GM21528 (cell line): ENCODE measurements around the gene STT3A.
"Not testable (repeated sequence)": the region's sequence is repeated elsewhere in the genome, so short reads cannot be mapped to it uniquely, and the experiment has no call there.

Source experiments
- ATAC-seq: cut with Tn5 transposase; IDR thresholded peaks from one replicate; pipeline ENCODE4 v1.9.1; 2021; ENCODE audit warnings: mild to moderate bottlenecking, moderate library complexity; ENCODE audit not compliant: unreplicated experiment, low FRiP score

STT3A gene

GRCh38 chr11:125592305-125593113 is at the start of gene STT3A:
Gene STT3A (plus strand): TSS chr11:125592852. CDS start chr11:125595916, 3,064 bp downstream.
- peak; percentile 99 for ATAC-seq

- no peak for ATAC-seq
Measured at GRCh38 chr11:125550780-125551179, 41.9 kb upstream of the STT3A start.

GRCh38 chr11:125551835-125552342 is 40.8 kb upstream of the STT3A start:
- ATAC-seq: no peak

GRCh38 chr11:125552927-125553326 is 39.7 kb upstream of the STT3A start:
- no peak for ATAC-seq

DNA sequence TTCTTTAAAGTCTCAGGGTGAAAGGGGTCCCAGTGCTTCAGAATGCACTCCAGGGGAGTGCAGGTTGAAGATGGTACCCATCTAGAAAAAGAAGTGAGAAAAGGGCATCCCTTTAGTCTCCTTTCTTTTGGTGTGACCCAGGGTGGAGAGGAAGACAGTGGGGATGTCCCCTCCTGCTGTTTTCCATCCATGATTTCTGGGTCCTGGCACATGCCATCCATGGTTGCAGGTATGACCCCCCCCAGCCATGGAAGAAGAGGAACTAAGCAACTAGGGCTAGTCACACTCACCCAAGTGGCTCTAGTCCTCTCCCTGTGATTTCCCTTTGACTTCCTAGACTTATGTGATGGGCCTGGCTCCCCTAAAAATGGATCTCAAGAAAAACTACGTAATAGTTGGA is 39.3 kb upstream of the STT3A start:
- ATAC-seq: no peak

- no peak for ATAC-seq
Measured at GRCh38 chr11:125554038-125554437, 38.6 kb upstream of the STT3A start.

DNA sequence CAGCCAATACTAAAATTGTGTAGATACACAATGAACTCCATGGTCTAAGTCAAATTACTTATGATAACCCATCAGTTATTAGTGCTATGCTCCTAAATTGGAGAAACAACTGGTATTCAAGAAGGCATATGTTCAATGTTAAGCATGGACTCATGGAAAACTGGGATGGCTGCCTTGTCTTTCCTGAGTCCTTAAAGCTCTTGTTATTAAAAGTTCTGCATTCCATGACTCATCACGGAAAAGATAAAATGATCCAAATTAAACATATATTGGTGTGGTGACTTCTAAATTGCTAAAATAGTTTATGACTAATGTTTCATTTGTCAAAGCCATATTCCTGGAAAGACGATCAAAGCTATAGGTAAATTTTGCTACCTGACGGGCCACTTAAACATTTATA is 32.8 kb upstream of the STT3A start:
- no peak for ATAC-seq

GRCh38 chr11:125561924-125562323 is 30.7 kb upstream of the STT3A start:
- ATAC-seq: no peak

GRCh38 chr11:125562430-125562829 is 30.2 kb upstream of the STT3A start:
- ATAC-seq: no peak

DNA sequence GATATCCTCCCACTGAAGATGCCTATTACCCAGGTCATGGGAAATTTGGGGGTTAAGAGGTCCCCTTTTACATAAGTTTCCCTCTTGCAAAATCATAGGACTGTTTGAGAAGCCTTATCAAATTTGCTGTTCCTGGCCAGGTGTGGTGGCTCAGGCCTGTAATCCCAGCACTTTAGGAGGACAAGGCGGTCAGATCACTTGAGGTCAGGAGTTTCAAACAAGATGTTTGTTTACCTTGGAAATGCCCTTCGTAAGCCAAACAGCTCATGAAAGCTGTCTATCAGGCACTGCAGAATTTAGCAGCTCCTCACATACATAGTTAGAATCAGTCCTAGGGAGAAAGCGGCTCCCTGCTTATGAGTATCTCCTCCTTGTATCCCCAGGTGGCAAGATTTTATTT is 28.3 kb upstream of the STT3A start:
- no peak for ATAC-seq

- no peak for ATAC-seq
Measured at GRCh38 chr11:125566235-125566634, 26.4 kb upstream of the STT3A start.

- peak; percentile 97 for ATAC-seq
Measured at GRCh38 chr11:125568970-125569914, 23.4 kb upstream of the STT3A start, which contains the start of gene EI24. Gene EI24 (plus strand): TSS chr11:125569477. CDS start chr11:125572528, 3,051 bp downstream.

- ATAC-seq: no peak
Measured at GRCh38 chr11:125569915-125570621, 22.6 kb upstream of the STT3A start.

DNA sequence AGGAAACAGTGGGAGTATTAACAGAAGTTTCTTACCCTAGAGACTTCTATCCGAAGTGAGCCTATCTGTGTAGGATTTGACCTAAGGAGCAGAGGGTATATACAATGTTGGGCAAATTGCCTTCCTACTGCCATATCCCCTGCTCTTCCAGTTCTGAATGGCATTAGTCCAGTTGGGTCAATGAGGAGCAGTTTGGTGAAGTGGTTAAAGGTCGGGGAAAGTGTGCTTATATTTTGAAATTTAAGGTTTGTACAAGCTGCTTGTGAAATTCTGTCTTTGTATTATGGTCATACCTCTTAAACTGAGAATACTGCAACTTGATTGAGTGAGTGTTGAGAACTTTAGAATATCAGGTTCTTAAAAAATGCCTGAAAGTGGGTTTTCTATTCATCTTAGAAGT is 21.7 kb upstream of the STT3A start:
- ATAC-seq: no peak

DNA sequence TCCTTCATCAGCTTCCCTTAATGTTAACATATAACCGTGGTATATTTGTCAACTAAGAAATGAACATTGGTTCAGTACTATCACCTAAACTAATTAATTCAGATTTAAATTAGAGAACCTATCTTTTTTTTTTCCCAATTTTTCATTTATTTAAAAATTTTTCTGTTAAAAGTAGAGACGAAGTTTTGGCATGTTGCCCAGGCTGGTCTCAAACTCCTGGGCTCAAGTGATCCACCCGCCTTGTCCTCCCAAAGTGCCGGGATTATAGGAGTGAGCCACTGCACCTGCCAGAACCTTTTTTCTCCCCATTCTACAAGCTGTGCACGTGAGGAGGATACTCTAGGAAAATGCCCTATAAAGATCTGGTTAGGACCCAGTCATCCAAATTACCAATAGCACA is 19.7 kb upstream of the STT3A start:
- no peak for ATAC-seq

DNA sequence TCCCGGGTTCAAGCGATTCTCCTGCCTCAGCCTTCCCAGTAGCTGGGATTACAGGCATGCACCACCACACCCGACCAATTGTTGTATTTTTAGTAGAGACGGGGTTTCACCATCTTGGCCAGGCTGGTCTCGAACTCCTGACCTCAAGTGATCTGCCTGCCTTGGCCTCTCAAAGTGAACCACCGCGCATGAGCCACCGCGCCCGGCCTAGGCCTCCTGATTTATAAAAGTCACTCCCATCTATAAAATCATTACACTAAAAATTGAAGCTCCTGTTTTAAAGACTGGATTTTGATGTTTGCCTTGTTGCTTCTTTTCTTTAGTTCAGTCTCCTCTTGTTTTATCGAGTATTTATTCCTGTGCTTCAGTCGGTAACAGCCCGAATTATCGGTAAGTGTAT is 15.5 kb upstream of the STT3A start:
- ATAC-seq: not testable (repeated sequence)

DNA sequence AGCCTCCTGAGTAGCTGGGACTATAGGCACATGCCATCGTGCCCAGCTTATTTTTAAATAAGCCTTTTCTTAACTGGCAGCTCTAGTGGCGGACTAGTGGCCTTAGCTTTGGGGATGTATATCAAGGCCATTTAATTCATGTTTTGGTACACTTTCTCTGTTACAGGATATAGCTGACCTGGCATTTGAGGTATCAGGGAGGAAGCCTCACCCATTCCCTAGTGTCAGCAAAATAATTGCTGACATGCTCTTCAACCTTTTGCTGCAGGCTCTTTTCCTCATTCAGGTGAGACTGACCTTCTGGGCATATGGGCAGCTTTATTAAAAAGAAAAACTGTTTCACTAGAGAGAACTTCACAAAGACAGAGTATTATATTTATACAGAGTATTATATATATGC is 13.9 kb upstream of the STT3A start:
- ATAC-seq: no peak

DNA sequence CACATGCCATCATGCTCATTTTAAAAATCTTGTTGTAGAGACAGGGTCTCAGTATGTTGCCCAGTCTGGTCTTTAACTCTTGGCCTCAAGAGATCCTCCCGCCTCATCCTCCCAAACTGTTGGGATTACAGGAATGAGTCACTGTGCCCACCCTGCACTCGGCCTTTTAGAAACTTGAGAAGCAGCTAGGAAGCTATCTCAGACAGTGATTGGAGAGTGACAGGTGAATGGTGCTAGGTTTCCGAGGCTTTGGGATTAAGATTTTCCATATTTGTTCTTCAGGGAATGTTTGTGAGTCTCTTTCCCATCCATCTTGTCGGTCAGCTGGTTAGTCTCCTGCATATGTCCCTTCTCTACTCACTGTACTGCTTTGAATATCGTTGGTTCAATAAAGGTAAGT is 12.8 kb upstream of the STT3A start:
- no peak for ATAC-seq

- ATAC-seq: no peak
Measured at GRCh38 chr11:125583496-125583895, 9.2 kb upstream of the STT3A start.

DNA sequence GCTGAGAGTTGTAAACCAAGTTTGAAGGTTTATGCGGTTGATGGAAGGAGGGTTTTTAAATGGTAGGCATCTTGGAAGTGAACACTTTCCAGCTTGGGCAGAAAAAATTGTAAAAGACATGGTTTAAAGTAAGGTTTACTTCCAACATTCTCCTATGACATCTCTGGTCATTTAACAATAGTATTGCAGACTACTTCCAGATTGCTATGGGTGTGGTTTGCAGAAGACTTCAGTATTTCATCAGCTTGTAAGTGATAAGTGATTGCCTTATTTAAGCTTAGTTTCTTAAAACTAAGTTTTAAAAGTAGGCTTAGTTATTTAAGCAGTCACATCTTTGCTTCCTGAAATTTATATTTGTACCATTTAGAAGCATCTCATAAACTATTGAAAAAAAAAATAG is 7.2 kb upstream of the STT3A start:
- no peak for ATAC-seq

- ATAC-seq: no peak
Measured at GRCh38 chr11:125586623-125587022, 6.0 kb upstream of the STT3A start.
